ENCODE measurements around the gene FADS3.

Gene FADS3

GRCh38 chr11:61830237-61831105 lies 60.9 kb downstream of the FADS3 start:
- Mint-ChIP-seq H3K4me1 (peaks cover 25% of the 10 kb centered on the region), H3K36me3 (no peaks in the 10 kb centered on the region), H3K4me3 (peak overlapping the region; percentile 8), H3K27me3 (peaks cover 19% of the 10 kb centered on the region), H3K27ac (no peak overlapping the region), H3K9me3 (no peaks in the 10 kb centered on the region)

- H3K27me3 Mint-ChIP-seq = peaks cover 19% of the 10 kb centered on the region
- no peaks in the 10 kb centered on the region for H3K36me3 Mint-ChIP-seq
- no peaks in the 10 kb centered on the region for H3K9me3 Mint-ChIP-seq
- H3K4me3 Mint-ChIP-seq = no peak overlapping the region
- H3K27ac Mint-ChIP-seq = no peak overlapping the region
- peaks cover 21% of the 10 kb centered on the region for H3K4me1 Mint-ChIP-seq
Measured at GRCh38 chr11:61829806-61830205, 61.5 kb downstream of the FADS3 start.

- Mint-ChIP-seq H3K27me3 (peaks cover 19% of the 10 kb centered on the region), H3K9me3 (no peaks in the 10 kb centered on the region), H3K4me3 (peak overlapping the region; percentile 83), H3K36me3 (no peaks in the 10 kb centered on the region), H3K4me1 (peaks cover 11% of the 10 kb centered on the region), H3K27ac (no peak overlapping the region)
Measured at GRCh38 chr11:61828629-61829407, 62.5 kb downstream of the FADS3 start.

GRCh38 chr11:61828379-61828628 lies 63.0 kb downstream of the FADS3 start:
- Mint-ChIP-seq H3K36me3 (no peaks in the 10 kb centered on the region), H3K9me3 (no peaks in the 10 kb centered on the region), H3K27ac (no peak overlapping the region), H3K27me3 (peaks cover 19% of the 10 kb centered on the region), H3K4me1 (peaks cover 6% of the 10 kb centered on the region), H3K4me3 (peak overlapping the region; percentile 83)

- Mint-ChIP-seq H3K4me3 (peak within 1 kb of the TSS; percentile 83), H3K9me3 (no peaks in the 10 kb centered on the region), H3K27me3 (peaks cover 19% of the 10 kb centered on the region), H3K36me3 (no peaks in the 10 kb centered on the region), H3K27ac (no peak within 1 kb of the TSS), H3K4me1 (peaks cover 6% of the 10 kb centered on the region)
Measured at GRCh38 chr11:61827571-61828378, 63.6 kb downstream of the FADS3 start, which contains the start of gene FADS2. TSS of gene FADS2 (plus strand) at chr11:61828300. CDS start at chr11:61828391, 91 bp downstream.

- peak overlapping the region; percentile 83 for H3K4me3 Mint-ChIP-seq
- no peaks in the 10 kb centered on the region for H3K36me3 Mint-ChIP-seq
- peaks cover 6% of the 10 kb centered on the region for H3K4me1 Mint-ChIP-seq
- H3K27ac Mint-ChIP-seq = no peak overlapping the region
- no peaks in the 10 kb centered on the region for H3K9me3 Mint-ChIP-seq
- peaks cover 19% of the 10 kb centered on the region for H3K27me3 Mint-ChIP-seq
Measured at GRCh38 chr11:61826930-61827570, 64.3 kb downstream of the FADS3 start.
